ENCODE data around the gene CACNA2D3.

GRCh38 chr3:54339608-54340007, 217.3 kb downstream of the CACNA2D3 start:
- TF ChIP-seq CTCF (IDR thresholded peaks at IDR 0.05; ENCODE audit: insufficient read depth, low read depth, low read length), result no peak
- no peak for TF ChIP-seq EZH2 (IDR thresholded peaks at IDR 0.05; ENCODE audit: insufficient read depth, low read length)
